Activated T-cell treated with anti-CD3 and anti-CD28 coated beads for 48 hours (primary cell): Measurements from ENCODE around the gene DLAT.
"Not testable (repeated sequence)": the region's sequence is repeated elsewhere in the genome, so short reads cannot be mapped to it uniquely, and the experiment has no call there.

Source experiments
- DNase-seq: peaks from one replicate; pipeline ENCODE4 v3.0.0-alpha.2; 2020; ENCODE audit warnings: low read depth

DLAT gene

GRCh38 chr11:112049777-112050176 is 24.6 kb downstream of the DLAT start:
- no peak for DNase-seq

DNA sequence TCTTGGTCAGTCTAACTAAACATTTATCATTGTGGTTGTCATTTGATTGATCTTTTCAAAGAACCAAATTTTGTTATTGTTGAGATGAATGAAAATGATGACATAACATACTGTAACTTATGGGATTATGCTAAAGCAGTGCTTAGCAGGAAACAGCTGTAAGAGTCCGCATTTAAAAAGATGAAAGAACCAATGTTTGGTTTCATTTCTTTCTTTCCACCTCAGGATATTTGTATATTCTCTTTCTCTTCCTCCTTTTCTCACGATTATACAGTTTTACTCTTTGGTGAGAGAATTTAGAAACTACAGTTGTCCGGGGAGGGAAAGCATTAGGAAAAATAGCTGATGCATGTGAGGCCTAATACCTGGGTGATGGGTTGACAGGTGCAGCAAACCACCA is 25.5 kb downstream of the DLAT start:
- no peak for DNase-seq

GRCh38 chr11:112051768-112052167 is 26.6 kb downstream of the DLAT start:
- no peak for DNase-seq

- DNase-seq = no peak
These were observed 32.0 kb downstream of the DLAT start for GRCh38 chr11:112057170-112057569.

DNA sequence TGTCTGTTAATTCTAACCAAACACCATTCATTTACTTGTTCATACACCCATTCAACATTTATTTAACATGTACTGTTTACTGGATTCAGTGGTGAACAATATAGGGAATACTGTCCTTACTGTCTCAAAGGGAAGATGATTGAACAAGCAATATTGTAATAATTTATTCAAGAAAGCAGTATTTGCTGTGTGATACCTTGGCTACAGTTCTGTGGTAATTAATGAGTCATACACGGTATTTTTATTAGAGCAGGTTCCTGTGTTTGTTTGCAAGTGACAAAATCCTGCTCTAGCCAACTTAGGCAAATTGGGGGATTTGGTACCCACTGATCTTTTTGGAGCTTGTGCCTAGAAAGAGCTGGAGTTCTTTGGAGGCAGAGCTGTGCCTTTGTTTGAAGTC is 32.9 kb downstream of the DLAT start:
- DNase-seq = no peak

DNA sequence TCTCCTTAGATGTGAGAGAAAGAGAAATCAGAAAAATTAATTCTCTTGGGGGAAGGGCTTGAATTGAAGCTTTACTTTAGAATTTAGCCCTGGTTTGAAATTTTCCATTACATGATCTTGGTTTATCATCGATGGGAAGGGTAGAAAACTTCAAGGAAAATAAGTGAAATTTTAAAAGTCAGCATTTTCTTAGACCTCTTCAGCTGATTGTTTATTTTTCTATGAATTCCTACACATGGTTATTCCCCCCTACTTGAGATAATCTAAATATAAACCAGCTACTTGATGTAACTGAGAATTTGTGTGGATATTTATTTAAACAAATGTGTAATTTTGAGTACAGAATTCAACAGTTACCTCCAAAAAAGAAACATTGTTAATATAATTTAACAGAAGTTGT is 37.7 kb downstream of the DLAT start:
- DNase-seq = no peak

- peak; percentile 67 for DNase-seq
These were observed 49.0 kb downstream of the DLAT start, which contains the start of the genes NKAPD1 and PIH1D2 for GRCh38 chr11:112073941-112074811. NKAPD1 (plus strand) TSS chr11:112074299; CDS start chr11:112075575, 1,276 bp downstream. PIH1D2 (minus strand) TSS chr11:112074017; CDS start chr11:112073174, 843 bp downstream.

DNA sequence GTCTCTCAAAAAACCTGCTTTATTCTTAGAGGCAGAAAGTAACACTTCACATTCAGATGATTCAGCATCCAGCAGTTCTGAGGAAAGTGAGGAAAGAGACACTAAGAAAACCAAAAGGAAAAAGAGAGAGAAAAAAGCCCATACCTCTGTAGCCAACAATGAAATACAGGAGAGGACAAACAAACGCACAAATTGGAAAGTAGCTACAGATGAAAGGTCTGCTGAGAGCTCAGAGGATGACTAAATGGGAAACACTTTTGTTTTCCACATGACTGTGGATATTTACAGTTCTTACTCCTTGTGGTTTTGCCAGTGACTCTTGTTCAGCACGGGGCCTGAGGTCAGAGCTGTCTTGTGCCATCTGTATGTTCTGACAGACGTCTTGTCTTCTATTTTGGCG is 57.5 kb downstream of the DLAT start:
- DNase-seq = no peak

DNA sequence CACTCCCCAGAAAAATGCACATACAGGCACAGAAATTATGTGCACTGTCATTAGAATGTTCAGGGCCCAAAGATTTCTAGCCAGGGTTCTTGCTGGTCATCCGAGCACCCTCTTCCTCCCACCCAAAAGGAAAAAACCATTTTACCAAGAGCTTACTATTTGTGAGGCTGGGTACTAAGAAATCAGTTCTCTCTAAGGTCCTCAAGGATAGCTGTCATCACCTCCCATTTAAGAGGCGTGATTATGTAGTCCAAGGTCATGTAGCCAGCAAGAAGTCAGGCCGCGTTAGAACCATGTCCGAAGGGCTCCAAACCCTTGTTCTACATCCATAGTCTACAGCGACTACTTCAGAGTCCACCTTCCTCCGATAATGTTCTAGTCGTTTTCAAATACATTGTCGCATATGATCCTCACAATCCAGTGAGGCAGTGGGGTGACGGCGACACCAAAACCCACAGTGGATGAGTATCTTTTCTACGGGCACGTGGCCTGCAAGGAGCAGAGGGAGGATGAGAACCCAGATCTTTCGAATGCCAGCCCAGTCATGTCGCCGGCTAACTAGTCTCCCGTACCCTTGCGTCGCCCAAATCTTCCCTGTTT is 60.7 kb downstream of the DLAT start:
- peak; percentile 31 for DNase-seq

DNA sequence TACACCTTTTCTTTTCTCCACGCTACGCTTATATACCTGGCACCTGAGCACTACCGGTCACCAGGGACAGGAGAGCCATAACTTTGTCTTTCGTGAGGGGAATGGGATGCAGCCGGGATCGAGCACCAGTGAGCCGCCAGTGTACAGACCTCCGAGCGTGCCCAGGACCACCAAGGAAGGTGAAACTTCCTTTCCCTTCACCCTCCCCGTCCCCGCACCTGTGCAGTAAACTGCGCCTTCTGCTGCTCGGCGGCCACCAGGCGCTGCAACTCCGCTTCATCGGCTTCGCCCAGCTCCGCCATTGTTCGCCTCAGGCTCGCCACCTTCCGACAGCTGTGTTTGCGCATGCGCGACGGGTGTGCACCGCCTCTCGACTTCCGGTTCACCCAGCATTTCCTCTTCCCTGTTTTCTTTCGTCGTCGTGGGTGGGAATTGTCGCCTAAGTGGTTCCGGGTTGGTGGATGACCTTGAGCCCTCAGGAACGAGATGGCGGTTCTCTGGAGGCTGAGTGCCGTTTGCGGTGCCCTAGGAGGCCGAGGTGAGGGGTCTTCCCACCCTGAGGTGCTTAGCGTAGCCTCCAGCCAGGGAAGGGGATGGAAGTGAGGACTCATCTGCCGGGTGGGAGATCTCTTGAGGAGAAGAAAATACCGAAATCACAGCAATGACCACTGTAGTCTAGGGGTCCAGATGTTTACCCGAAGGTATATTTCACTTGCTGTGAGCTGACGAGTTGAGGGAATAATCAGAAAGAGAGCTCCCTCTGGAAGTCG is 61.4 kb downstream of the DLAT start, which contains the start of the genes SDHD and TIMM8B:
Gene SDHD, plus strand, starts transcription at position 452 of the 770 bp plus-strand sequence. Its CDS starts 35 bp downstream, at position 487.
Gene TIMM8B, minus strand, starts transcription at position 335 of the 770 bp plus-strand sequence. Its CDS starts 33 bp downstream, at position 302.
- DNase-seq = peak; percentile 90

GRCh38 chr11:112087212-112087611 is 62.0 kb downstream of the DLAT start:
- no peak for DNase-seq

DNA sequence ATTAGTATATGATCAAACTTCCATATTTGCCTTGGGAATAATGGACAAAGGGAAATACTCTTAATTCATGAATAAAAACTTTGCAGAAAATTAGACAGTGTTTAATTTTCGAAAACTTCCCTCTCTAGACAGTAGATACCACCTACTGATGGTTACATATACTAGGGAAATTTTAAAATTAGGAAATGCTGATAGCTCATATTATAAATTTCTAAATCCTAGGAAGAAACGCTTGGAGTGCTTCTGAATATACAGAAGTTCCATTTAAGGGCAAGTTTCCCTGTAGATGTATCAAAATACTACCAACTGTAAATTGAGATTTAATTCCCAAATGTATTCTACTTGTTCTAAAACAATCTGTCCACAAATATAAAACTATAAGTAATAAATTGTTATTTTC is 70.1 kb downstream of the DLAT start:
- not testable (repeated sequence) for DNase-seq

GRCh38 chr11:112096194-112096593 is 71.0 kb downstream of the DLAT start:
- no peak for DNase-seq

- DNase-seq = no peak
These were observed 72.7 kb downstream of the DLAT start for GRCh38 chr11:112097734-112098528.

GRCh38 chr11:112100462-112100861 is 75.3 kb downstream of the DLAT start:
- DNase-seq = no peak

GRCh38 chr11:112103446-112103845 is 78.2 kb downstream of the DLAT start:
- no peak for DNase-seq

DNA sequence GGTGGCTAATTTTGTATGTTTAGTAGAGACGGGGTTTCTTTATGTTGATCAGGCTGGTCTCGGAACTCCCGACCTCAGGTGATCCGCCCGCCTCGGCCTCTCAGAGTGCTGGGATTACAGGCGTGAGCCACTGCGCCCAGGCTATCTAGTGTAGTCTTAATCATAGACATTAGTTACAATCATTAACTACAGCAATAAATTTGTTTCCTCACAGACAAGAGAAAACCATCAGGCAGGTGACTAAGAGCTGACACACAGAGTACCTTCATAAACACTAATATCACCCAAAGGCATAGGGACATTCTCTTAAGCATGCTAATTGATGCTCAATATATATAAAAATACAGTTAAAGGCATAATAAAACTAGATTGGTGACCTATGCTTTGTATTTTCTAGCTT is 80.9 kb downstream of the DLAT start:
- no peak for DNase-seq
